Esophagus muscularis mucosa (tissue), 4 donors: ENCODE data around the gene HOXD1. TPM values are rescaled to one million over a fixed set of nuclear protein-coding genes. Genes with fewer than 3 reads are reported as not detected.

Experiments
- DNase-seq: peaks from one replicate; pipeline ENCODE4 v3.0.0-alpha.2; 2017; ENCODE audit errors: extremely low spot score
- H3K27ac ChIP-seq, 4 donors: fragments of 200-600 bp; sonication (generic); replicated peaks in 1 of 4; 1 replicate in 3 of 4; 2 replicates in 1 of 4; pipeline ENCODE4 v1.5.1; 2016 to 2019; ENCODE audit warnings: mild to moderate bottlenecking in 1 of 4
- H3K27me3 ChIP-seq, 4 donors: fragments of 200-600 bp; sonication (generic); one replicate each; pipeline versions ENCODE4 v1.5.1 to v1.6.0; 2016 to 2019
- H3K36me3 ChIP-seq, 4 donors: fragments of 200-600 bp; sonication (generic); one replicate each; pipeline ENCODE4 v1.5.1; 2016 to 2019
- H3K4me1 ChIP-seq, 4 donors: fragments of 200-600 bp; sonication (generic); one replicate each; pipeline ENCODE4 v1.5.1; 2016 to 2019
- H3K4me3 ChIP-seq, 4 donors: fragments of 200-600 bp; sonication (generic); 1 replicate in 2 of 4; 2 replicates in 2 of 4; pipeline ENCODE4 v1.5.1; 2016 to 2019; ENCODE audit warnings: mild to moderate bottlenecking in 4 of 4, moderate library complexity in 1 of 4
- H3K9me3 ChIP-seq, 4 donors: fragments of 200-600 bp; sonication (generic); 1 replicate in 3 of 4; 2 replicates in 1 of 4; pipeline ENCODE4 v1.5.1; 2016 to 2019
- EP300 ChIP-seq: sonication (generic); formaldehyde crosslinking; IDR thresholded peaks from one replicate; pipeline ENCODE4 v1.6.1; 2017; ENCODE audit warnings: antibody characterized with exemption
- POLR2A ChIP-seq: fragments of 450-650 bp; IDR thresholded peaks from one replicate; pipeline ENCODE4 v1.6.1; 2017; ENCODE audit warnings: antibody characterized with exemption, moderate library complexity, mild to moderate bottlenecking, low read depth
- POLR2AphosphoS5 ChIP-seq, 2 donors: sonication (generic); formaldehyde crosslinking; IDR thresholded peaks; one replicate each; pipeline ENCODE4 v1.6.1; 2017; ENCODE audit warnings: antibody characterized with exemption in 2 of 2
- WGBS: methylation state at CpG from one replicate; pipeline ENCODE4 v1.1.5; 2018; 5-methylcytosine and 5-hydroxymethylcytosine counted together
- intact Hi-C: fragments of 100-400 bp; cut with DNase I; formaldehyde crosslinking; loops from one replicate; pipeline ENCODE4 v1.15.1; 2023
- total RNA-seq, 4 donors: library from RNA; depleted of rRNA; stranded (reverse); fragments of >200 nt; gene quantifications; one replicate each; pipeline versions ENCODE4 v1.1.0 to v1.2.1, GENCODE V29; 2016
- TF ChIP-seq, protein P1 (sequence below), 3 experiments: fragments of 200-600 bp in 2 of 3; fragments of 450-650 bp in 1 of 3; sonication (generic) in 2 of 3; IDR thresholded peaks; one replicate each; pipeline ENCODE4 v1.5.1; 2017 to 2019; ENCODE audit warnings: antibody characterized with exemption in 3 of 3, mild to moderate bottlenecking in 2 of 3, moderate library complexity in 1 of 3

HOXD1 gene
- total RNA-seq, 4 donors from 2014 or later = 0.19 to 0.34 TPM; not detected in 2

- H3K27ac ChIP-seq = no peak overlapping the region
- H3K27me3 ChIP-seq = peaks cover 0 to 100% (median 62%) of the 10 kb centered on the region in 4 donors
- TF ChIP-seq, protein P1, sequence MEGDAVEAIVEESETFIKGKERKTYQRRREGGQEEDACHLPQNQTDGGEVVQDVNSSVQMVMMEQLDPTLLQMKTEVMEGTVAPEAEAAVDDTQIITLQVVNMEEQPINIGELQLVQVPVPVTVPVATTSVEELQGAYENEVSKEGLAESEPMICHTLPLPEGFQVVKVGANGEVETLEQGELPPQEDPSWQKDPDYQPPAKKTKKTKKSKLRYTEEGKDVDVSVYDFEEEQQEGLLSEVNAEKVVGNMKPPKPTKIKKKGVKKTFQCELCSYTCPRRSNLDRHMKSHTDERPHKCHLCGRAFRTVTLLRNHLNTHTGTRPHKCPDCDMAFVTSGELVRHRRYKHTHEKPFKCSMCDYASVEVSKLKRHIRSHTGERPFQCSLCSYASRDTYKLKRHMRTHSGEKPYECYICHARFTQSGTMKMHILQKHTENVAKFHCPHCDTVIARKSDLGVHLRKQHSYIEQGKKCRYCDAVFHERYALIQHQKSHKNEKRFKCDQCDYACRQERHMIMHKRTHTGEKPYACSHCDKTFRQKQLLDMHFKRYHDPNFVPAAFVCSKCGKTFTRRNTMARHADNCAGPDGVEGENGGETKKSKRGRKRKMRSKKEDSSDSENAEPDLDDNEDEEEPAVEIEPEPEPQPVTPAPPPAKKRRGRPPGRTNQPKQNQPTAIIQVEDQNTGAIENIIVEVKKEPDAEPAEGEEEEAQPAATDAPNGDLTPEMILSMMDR (IDR thresholded peaks at IDR 0.05) = no peak
- DNase-seq = no peak
- 77% methylated on average over 7 of the region's 7 CpGs for WGBS
- no peaks in the 10 kb centered on the region for H3K36me3 ChIP-seq
- H3K4me3 ChIP-seq = no peak overlapping the region
- H3K9me3 ChIP-seq = no peaks in the 10 kb centered on the region
- peaks cover 6 to 39% (median 31%) of the 10 kb centered on the region in 4 donors for H3K4me1 ChIP-seq
- intact Hi-C loops = no loop called here
These were observed 12.5 kb upstream of the HOXD1 start for GRCh38 chr2:176175709-176176607.

DNA sequence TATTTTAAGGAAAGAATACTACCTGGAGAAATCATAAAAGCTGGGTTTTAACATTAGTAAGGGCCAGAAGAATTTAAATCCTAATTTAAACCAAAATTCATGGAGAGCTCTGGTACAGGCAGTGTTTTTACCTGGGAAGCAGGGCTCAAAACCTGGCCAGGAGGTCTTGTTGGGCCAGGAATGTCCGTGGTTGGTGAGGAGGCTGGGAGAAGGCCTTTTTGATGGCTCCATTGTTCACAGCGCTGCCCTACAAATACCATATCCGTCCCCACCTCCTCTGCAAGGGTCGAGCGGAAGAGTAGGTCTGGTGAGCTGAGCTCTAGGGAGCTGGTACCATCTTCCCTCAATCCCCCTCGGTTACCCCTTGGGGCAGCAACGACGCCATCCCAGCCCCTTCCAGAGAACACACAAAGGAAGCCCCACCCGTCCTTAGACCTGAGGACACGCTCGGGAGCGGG lies 10.9 kb upstream of the HOXD1 start:
- H3K4me3 ChIP-seq = peak overlapping the region; percentile 36 to 44 (median 40)
- no peaks in the 10 kb centered on the region for H3K9me3 ChIP-seq
- H3K27ac ChIP-seq = peak overlapping the region in 2 of 4 donors; percentile 10 to 20
- peaks cover 0 to 96% (median 48%) of the 10 kb centered on the region in 4 donors for H3K27me3 ChIP-seq
- no peaks in the 10 kb centered on the region for H3K36me3 ChIP-seq
- intact Hi-C loops = no loop called here
- TF ChIP-seq POLR2AphosphoS5 (IDR thresholded peaks at IDR 0.05) (no peak), POLR2A (no peak), EP300 (no peak)
- WGBS = 15% methylated on average over 7 of the region's 12 CpGs
- DNase-seq = no peak
- peaks cover 6 to 24% (median 20%) of the 10 kb centered on the region in 4 donors for H3K4me1 ChIP-seq

GRCh38 chr2:176178038-176178756 lies 10.3 kb upstream of the HOXD1 start:
- H3K4me1 ChIP-seq = peaks cover 6 to 24% (median 20%) of the 10 kb centered on the region in 4 donors
- TF ChIP-seq POLR2AphosphoS5 (IDR thresholded peaks at IDR 0.05) (no peak), EP300 (no peak), POLR2A (no peak)
- TF ChIP-seq, protein P1 (IDR thresholded peaks at IDR 0.05) = no peak
- peak overlapping the region; percentile 36 to 44 (median 40) for H3K4me3 ChIP-seq
- WGBS = 6% methylated on average over 45 of the region's 68 CpGs
- no peaks in the 10 kb centered on the region for H3K36me3 ChIP-seq
- intact Hi-C loops = no loop called here
- H3K9me3 ChIP-seq = no peaks in the 10 kb centered on the region
- peak overlapping the region in 3 of 4 donors; percentile 7 to 20 (median 10) for H3K27ac ChIP-seq
- no peak for DNase-seq
- H3K27me3 ChIP-seq = peaks cover 0 to 92% (median 42%) of the 10 kb centered on the region in 4 donors

DNA sequence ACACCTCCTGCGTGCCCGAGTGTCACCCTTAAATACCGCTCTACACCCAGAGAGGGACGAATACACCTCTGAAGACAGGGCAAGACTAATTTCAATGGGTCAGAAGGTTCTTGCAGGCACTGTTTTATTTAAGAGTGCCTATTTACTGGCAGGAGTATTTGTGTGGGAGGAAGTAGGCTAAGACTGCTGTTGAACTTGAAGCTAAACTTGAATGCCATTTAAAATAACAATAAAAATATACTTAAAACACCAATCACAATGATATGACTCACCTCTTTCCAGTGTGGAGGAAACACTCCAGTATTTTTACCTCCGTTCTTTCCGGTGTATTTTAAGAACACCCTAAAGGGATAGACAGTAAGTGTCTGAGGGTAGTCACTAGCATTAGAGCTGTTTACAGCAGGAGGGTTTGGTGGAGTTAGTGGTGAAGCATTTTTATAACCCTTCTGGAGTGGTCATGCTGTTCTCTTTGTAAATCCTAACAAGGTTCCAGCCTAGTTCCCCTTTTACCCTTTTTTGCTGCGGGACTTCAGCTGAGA lies 9.6 kb upstream of the HOXD1 start:
- H3K4me1 ChIP-seq = peaks cover 6 to 24% (median 20%) of the 10 kb centered on the region in 4 donors
- H3K36me3 ChIP-seq = no peaks in the 10 kb centered on the region
- intact Hi-C loops = no loop called here
- TF ChIP-seq POLR2AphosphoS5 (IDR thresholded peaks at IDR 0.05) (no peak), EP300 (no peak), POLR2A (no peak)
- TF ChIP-seq, protein P1 (IDR thresholded peaks at IDR 0.05) = no peak
- H3K27me3 ChIP-seq = peaks cover 0 to 92% (median 37%) of the 10 kb centered on the region in 4 donors
- H3K9me3 ChIP-seq = no peaks in the 10 kb centered on the region
- no peak for DNase-seq
- WGBS = 25% methylated on average over 7 of the region's 7 CpGs
- peak overlapping the region; percentile 36 to 44 (median 40) for H3K4me3 ChIP-seq
- H3K27ac ChIP-seq = peak overlapping the region in 1 of 4 donors; percentile 10

- DNase-seq = no peak
These were observed 6.9 kb upstream of the HOXD1 start for GRCh38 chr2:176181551-176181950.

More at GRCh38 chr2:176181551-176181950, 6.9 kb upstream of the HOXD1 start:
- Histone ChIP-seq H3K27me3 (peaks cover 0 to 90% (median 18%) of the 10 kb centered on the region in 4 donors), H3K9me3 (no peaks in the 10 kb centered on the region), H3K4me3 (no peak overlapping the region), H3K4me1 (peaks cover 6 to 13% (median 11%) of the 10 kb centered on the region in 4 donors), H3K36me3 (no peaks in the 10 kb centered on the region), H3K27ac (no peak overlapping the region)
- 79% methylated on average over 3 of the region's 3 CpGs for WGBS
- TF ChIP-seq POLR2A (no peak), POLR2AphosphoS5 (IDR thresholded peaks at IDR 0.05) (no peak), EP300 (no peak)
- TF ChIP-seq, protein P1 (IDR thresholded peaks at IDR 0.05) = no peak
- intact Hi-C loops = no loop called here
